GM21515 (cell line): ENCODE results near the gene TCP1.
"Not testable (repeated sequence)": the region's sequence is repeated elsewhere in the genome, so short reads cannot be mapped to it uniquely, and the experiment has no call there.

Experiments used
- ATAC-seq: cut with Tn5 transposase; IDR thresholded peaks from one replicate; pipeline ENCODE4 v1.9.1; 2021; ENCODE audit not compliant: unreplicated experiment

Gene TCP1

GRCh38 chr6:159745081-159745480 is 44.3 kb downstream of the TCP1 start:
- ATAC-seq: no peak

GRCh38 chr6:159742165-159742564 is 47.2 kb downstream of the TCP1 start:
- no peak for ATAC-seq

- no peak for ATAC-seq
Observed at GRCh38 chr6:159739341-159739740, 50.1 kb downstream of the TCP1 start.

GRCh38 chr6:159736908-159737307 is 52.5 kb downstream of the TCP1 start:
- no peak for ATAC-seq

GRCh38 chr6:159733395-159733794 is 56.0 kb downstream of the TCP1 start:
- not testable (repeated sequence) for ATAC-seq

GRCh38 chr6:159732550-159732949 is 56.9 kb downstream of the TCP1 start:
- not testable (repeated sequence) for ATAC-seq

- ATAC-seq: no peak
Observed at GRCh38 chr6:159730332-159730676, 59.1 kb downstream of the TCP1 start.

- peak; percentile 16 for ATAC-seq
Observed at GRCh38 chr6:159729598-159730331, 59.6 kb downstream of the TCP1 start.

GRCh38 chr6:159728531-159728964 is 60.9 kb downstream of the TCP1 start:
- no peak for ATAC-seq
